ENCODE results near the gene WDR18.
"Not testable (repeated sequence)": the region's sequence is repeated elsewhere in the genome, so short reads cannot be mapped to it uniquely, and the experiment has no call there.

The WDR18 gene

DNA sequence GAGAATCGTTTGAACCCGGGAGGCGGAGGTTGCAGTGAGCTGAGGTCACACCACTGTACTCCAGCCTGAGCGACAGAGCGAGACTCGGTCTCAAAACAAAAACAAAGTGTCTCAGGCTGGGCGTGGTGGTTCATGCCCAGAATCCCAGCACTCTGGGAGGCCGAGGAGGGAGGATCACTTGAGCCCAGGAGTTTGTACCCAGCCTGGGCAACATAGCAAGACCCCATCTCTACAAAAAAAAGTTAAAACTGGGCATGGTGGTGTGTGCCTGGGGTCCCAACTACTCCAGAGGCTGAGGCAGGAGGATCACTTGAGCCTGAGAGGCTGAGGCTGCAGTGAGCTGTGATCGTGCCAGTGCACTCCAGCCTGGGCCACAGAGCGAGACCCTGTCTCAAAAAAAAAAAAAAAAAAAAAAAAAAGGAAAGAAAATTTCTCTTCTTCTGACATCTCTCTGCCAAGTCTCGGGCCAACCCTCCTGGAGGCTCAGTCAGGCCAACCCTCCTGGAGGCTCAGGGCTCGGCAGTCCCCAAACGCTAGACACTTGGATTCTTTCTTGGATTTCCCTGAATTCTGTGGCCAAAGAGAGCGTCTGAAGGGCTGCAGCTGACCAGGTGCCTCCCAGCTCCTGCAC is 32.0 kb upstream of the WDR18 start:
- DNase-seq: no peak

DNA sequence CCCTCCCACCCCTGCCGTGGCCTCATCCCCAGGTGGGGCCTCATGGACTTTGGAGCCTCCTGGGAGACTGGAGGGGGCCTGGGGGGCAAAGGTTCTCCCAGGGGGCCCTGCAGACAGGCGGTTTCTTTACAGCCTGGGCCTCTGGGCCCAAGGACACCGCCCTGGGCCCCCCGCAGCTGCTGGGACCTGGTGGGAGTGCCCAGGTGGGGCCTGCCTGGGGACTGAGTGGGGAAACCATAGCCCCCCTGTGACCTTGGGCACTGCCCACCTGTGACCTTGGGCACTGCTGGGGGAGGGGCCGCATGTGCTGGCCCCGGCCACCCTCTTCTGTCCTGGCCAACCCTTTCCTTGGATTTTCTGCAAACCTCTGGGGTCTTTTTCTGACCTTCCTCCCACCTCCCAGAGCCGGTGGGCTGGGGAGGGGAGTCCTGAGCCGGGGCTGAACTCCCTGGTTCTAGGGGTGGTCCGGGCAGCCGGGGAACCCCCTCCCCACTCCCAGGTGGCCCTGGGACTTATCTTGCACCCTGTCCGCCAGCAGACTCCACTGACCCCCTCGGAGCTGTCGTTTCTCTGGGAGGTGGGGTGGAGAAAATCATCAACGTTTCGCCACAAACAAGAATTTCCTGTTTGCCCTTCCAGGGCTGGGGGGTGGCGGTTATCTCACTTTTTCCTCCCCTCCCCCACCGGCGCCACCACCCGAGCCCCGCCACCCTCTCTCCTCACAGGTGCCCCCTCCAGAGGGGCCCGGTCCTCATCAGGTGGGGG is 31.3 kb upstream of the WDR18 start:
- no peak for DNase-seq

DNA sequence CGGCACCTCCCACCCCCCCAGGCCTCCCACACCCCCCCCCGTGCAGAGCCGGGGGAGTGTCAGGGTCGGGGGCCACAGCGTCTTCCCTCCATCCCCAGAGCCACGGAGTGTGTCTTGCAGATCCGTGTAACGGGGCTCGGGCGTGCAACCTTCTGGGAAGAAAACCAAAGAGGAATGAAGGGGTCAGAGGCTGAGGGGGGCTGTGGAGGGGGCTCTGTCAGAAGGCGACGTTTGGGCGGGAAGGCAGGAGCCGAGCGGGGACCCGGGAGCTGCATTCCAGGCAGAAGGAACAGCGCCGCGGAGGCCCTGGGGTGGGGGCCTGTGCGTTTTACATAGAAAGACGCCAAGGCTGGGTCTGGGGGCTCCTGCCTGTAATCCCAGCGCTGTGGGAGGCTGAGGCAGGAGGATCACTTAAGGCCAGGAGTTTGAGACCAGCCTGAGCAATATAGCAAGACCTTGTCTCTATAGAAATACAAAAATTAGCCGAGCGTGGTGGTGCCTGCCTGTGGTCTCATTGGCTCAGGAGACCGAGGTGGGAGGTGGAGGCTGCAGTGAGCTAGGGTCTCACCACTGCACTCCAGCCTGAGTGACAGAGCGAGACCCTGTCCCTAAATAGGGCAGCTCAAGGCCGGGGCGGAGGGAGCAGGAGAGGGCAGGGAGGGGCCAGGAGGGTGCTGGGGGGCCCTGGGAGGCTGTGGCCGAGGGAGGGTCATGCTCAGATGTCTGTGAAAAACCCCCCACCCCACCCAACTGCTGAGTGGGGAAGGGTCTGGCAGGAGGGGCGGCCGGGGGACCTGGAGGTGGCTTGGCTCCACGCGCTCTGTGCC is 30.5 kb upstream of the WDR18 start:
- no peak for DNase-seq

DNA sequence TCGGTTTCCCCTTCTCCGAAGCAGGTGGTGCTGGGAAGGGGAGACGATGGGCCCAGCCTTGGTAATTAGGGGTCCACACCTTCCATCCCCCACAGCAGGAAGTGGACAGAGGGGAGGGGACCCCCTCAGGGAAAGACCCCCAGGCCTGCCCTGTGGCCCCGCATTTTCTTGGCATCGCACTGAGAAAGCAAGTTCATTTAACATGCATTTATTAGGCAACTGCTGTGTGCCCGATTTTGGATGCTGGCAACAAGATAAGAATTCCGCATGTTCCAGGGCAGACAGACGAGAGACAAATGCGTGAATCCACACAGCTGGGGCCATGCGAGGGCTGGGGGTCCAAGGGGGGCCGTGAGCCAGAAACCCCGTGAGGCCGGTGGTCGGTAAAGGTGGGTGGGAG is 29.9 kb upstream of the WDR18 start:
- DNase-seq: no peak

DNA sequence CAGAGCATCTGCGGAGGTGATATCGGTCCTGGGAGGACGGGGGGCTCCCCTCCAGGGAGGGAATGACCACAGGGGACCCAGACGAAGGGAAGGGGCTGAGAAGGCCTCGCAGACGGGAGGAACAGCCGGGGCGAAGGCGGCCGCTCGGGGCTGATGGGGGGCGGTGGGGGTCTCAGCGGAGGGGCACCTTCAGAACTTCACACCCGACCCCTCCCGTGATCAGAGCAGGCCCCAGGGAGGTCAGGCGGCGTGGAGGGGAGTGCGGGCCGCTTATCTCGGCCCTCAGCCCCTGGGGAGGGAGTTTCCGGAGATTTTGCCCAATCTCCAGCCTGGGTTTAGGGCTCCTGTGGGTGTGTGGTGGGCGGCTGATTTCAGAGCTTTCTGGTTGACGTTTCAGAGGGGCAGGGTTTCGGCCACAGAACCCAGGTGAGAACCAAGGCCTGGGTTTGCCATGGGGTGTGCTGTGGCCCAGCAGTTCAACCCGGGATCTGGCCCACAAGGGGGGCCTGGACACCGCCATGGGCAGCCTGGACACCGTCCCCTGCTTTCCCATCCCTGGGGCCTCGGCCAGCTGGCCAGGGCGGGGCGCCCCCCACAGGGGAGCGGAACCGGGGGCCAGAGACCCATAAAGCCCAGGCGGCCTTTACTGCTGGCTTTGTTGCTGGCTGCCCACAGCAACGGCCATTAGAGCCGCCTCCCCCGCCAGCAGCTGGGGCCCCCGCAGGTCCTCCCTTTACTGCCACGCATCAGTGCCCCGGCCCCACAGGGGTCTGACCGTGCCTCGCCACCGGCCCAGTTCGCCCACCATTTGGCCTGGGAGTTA is 29.3 kb upstream of the WDR18 start:
- DNase-seq: no peak

DNA sequence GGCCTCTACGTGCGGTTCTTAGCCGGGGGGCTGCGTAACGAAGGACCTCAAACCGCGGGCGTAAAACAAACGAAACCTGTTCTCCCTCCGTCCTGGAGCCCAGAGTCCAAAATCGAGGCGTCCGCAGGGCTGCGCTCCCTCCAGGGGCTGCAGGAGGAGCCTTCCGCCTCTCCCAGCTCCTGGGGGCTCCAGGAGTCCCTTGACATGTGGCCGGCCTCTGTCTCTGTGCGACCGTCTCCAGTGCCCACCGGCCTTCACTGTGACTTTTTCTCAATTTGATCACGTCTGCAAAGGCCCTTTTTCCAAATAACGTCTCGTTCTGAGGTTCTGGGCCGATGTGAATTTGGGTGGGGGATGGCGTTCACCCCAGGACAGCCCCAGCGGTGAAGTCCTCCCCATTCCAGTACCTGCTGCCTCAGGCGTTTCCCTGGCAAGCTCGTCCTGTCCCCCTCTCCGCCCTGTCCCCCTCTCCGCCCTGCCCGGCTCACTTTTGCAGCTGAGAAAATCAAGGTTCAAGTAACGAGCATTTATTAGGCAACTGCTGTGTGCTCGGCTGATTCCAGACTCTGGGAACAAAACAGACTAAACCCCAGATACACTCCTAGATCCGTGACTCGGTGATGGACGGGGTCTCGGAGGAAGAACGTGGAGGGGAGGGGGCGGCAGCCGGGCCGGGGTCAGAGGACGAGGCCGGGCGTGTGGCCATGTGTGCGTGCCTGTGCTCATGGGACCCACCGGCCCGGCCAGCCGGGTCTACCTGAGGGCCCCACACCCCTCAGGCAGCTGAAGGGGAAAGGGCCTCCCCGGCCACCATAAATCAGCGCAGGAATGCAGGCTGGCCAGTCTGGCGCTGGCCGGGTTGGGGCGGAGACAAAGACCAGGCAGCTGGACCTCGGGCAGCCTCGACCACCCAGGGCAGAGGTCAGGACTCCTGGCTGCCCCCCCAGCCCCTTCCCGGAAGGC is 28.1 kb upstream of the WDR18 start:
- no peak for DNase-seq

DNA sequence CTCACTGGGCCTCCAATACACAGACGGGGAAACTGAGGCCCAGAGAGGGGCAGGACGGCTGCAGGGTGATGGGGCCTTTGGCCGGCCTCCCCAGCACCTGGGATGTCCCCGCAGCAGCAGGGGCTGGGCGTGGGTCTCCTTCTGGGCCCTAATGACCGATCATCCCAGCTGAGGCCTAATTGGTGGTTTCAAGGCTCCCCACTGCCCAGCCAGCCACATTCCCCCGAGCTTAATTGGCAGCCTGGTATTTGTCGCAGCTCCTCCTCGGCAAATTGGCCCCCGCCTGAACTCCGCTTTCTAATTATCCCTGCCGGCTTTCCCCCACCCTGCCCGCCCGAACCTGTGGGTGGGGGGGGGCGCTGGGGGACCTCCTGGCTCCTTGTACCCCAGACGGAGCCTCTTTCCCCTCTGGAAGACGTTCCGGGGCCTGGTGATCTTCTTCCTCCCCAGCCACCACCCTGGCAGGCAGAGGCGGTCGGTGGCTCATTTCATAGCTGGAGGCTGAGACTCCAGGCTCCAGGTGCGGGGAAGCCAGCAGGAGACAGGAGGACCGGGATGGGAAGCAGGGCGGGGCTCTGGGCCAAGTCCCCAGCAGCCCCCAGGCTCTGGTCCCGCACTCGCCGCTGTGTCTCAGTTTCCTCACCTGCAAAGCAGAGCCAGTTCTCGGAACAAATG is 27.2 kb upstream of the WDR18 start:
- DNase-seq: no peak

DNA sequence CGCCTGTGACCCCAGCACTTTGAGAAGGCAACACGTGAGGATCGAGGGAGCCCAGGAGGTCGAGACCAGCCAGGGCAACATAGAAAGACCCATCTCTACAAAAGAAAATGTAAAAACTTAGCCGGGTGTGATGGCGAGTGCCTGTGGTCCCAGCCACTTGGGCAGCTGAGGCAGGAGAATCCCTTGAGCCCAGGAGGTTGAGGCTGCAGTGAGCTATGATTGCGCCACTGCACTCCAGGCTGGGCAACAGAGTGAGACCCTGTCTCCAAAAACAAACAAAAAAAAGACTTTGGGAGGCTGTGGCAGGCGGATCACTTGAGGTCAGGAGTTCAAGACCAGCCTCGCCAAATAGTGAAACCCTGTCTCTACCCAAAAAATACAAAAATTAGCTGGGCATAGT is 26.6 kb upstream of the WDR18 start:
- not testable (repeated sequence) for DNase-seq

DNA sequence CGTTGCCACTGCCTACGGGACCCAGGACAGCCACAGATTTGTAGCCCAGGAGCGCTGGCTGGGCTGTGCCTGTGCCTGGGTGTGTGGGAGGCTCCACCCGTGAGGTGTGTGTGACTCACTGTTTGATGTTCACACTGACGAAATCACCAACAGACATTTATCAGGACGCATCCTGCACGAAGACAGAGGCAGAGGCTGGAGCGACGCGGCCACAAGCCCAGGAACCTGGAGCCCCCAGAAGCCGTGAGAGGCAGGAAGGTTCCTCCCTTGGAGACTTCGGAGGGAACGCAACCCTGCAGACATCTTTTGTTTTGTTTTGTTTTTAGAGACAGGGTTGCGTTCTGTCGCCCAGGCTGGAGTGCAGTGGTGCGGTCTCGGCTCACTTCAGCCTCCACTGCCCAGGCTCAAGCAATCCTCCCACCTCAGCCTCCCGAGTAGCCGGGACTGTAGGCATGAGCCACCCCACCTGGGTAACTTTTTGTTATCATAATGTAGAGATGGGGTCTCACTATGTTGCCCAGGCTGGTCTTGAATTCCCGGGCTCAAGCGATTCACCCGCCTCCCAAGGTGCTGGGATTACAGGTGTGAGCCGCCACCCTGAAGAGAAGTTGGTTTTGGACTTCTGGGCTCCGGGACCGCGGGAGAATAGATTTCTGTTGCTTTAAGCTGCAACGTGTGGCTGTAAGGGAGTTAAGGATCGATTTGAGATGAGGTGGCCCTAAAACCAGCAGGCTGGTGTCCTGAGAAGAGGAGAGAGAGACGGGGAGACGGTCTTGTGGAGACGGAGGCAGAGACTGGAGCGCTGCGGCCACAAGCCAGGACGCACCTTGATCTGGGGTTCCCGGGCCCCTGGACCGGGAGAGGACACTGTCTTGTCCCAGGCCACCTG is 24.9 kb upstream of the WDR18 start:
- no peak for DNase-seq

DNA sequence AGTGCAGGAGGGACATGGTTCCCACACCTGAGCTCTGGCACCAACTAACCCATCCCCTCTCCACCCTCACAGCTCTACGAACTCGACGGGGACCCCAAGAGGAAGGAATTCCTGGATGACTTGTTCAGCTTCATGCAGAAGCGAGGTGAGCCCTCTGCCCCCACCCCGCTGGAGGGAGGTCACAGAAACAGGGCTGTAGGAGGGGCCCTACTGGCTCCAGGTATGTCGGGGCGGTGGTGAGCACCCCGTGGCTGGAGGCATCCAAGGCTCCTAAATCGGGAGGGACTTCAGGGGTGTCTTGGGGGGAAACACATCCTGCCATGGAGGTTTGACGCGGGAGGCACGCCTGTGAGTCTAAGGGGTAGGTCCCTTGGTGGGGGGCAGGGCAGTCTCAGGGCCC is 24.1 kb upstream of the WDR18 start:
- no peak for DNase-seq

DNA sequence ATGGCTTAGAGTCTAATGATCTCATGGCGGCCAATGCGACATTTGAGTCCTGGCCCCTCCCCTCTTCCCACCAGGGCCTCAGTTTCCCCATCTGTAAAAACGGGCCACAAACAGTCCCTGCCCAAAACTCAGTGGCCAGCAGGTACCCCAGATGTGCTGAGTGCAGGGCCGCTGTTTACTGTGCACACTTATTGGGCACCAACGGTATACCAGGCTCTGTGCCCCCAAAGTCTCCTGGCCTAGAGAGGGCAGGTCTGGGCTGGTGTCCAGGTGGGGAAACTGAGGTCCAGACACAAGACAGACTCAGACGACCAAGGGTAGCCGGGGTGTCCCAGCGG is 23.6 kb upstream of the WDR18 start:
- DNase-seq: no peak

DNA sequence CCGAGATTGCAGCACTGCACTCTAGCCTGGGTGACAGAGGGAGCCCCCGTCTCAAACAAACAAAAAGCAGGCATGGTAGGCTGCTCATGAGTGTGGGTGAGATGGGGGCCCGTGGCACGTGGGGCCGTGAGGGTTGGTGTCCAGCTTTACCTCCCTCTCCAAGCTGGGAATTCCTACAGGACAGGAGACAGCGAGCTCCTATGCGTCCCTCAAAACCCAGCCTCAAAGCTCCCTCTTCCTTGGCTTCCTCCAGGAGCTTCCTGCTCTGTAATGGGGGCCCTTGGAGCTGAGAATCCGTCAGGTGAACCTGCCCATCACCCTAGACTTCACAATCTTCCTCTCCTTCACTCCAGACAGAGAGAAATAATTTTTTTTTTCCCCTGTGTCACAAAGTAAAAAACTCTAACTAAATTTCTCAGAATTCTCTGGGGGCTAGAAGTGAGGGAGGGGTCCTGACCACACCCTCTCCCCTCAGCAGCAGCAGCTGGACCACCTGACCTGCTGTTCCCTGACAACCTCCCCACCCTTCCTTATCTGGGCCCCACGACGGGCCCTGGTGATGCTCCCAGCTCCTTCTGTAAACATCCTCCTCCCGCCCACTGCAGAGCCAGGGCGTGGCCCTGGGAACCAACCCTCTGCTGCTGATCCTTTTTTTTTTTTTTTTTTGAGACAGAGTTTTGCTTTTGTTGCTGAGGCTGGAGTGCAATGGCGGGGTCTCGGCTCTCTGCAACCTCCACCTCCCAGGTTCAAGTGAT is 22.1 kb upstream of the WDR18 start:
- no peak for DNase-seq

DNA sequence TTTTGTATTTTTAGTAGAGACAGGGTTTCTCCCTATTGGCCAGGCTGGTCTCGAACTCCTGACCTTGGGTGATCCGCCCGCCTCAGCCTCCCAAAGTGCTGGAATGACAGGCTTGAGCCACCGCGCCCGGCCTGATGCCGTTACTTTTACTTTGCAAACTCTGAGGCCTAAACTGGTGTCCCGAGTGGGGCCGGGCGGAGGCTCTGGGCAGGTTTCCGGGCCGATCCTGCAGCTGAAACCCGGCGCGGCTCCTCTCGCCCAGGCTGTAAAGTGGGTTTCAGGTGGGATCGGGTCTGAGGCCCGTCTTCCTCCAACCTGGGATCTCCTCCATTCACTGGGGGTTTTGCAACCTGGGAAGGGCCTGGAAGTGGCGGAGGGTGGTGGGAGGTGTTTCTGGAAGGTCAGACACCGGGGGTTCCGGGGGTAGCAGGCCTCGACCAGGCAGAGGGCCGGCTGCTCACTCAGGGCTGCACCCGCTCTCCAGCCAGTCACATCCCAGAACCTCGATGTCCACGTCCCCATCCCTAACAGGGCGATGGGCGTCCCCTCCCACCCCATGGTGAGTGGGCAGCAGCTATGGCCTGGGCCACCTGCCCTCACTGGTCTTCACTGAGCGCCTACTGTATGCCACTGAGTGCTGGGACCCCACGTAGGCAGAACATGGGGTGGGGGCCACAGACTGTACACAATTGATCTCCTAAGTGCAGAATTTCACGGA is 21.3 kb upstream of the WDR18 start:
- DNase-seq: no peak

DNA sequence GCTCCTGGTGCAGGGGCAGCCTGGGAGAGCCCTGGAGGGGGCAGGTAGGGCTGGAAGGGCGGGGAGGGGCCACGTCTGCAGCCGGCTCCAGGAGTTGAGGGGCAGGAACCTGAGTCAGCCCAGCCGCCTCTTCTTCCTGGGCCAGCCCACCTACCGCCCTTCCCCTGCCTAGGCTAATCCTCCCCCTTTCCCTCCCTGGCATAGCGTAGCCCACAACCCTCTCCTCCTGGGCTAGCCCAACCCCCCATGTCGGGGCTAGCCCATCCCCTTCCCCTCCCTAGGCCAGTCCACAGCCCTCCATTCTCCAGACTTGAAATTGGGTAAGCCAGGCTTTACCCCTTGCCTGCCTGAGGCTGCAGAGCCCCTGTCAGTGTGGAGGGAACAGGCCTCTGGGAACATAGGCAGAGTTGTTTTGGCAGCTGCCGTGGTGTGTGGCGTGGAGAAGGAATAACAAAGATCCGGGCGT is 20.6 kb upstream of the WDR18 start:
- no peak for DNase-seq

DNA sequence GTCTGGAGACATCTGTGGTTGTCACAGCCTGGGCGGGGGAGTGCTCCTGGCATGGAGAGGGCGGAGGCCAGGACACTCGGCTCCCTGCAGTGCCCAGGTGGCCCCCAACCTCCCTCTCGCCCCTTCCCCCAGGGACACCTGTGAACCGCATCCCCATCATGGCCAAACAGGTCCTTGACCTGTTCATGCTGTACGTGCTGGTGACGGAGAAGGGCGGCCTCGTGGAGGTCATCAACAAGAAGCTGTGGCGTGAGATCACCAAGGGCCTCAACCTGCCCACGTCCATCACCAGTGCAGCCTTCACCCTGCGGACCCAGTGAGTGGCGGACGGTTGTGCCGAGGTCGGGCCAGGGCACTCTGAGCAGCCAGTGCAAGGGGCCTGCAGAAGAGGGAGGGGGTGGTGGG is 20.0 kb upstream of the WDR18 start:
- DNase-seq: no peak

DNA sequence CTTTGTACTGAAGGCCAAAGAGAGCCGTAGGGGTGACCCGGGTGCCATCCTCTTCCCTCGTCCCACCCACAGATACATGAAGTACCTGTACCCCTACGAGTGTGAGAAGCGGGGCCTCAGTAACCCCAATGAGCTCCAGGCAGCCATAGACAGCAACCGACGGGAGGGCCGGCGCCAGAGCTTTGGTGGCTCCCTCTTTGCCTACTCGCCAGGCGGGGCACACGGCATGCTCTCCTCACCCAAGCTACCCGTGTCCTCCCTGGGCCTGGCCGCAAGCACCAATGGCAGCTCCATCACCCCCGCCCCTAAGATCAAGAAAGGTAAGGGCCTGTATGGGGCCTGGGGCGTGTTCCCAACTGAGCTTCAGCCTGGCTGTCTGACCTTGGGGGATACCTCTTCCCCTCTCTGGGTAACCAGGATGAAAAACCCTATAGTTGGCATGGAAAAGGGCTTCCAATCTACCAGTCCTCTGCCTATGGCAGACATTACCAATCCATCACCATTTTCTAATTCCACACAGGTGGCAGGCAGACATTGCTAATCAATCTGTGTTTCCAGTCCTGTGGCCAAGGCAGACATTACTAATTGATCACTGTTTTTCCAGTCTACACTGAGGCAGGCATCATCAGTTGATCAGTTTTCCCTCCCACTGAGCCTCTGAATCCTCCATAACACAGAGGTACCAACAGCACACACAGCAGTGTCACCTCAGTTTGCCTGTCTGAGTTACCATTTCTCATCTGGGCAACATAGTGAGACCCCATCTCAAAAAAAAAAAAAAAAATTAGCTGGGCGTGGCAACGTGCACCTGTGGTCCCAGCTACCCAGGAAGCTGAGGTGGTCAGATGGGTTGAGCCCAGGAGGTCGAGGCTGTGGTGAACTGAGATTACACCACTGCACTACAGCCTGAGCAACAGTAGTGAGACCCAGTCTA is 19.1 kb upstream of the WDR18 start:
- no peak for DNase-seq

DNA sequence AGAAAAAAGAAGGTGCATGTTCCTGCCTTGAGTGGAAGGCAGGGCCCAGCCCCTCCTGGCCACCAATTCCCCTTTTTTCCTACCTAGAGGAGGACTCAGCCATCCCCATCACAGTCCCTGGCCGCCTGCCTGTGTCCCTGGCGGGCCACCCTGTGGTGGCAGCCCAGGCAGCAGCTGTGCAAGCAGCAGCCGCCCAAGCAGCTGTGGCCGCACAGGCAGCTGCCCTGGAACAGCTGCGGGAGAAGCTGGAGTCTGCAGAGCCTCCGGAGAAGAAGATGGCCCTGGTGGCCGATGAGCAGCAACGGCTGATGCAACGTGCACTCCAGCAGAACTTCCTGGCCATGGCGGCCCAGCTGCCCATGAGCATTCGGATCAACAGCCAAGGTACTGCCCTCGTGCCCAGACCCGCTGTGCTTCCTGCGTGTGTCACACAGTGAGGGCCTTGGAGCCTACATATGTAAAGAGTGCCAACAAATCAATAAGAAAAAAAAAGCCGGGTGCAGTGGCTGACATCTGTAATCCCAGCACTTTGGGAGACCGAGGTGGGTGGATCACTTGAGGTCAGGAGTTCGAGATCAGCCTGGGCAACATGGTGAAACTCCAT is 17.6 kb upstream of the WDR18 start:
- no peak for DNase-seq
